AG04450 (cell line): ENCODE data around the gene MPZL2. TPM values are rescaled to one million over a fixed set of nuclear protein-coding genes. Genes with fewer than 3 reads are reported as not detected.

ENCODE experiments used
- CTCF ChIA-PET: fragments of 300-600, 350-600 bp; formaldehyde crosslinking; extraction: SDS; loops from one replicate; lab custom pipeline; 2022; ENCODE audit warnings: antibody characterized with exemption, inconsistent platforms; lab: Charles Lee
- POLR2A ChIA-PET: fragments of 350-600 bp; formaldehyde crosslinking; extraction: SDS; loops from one replicate; lab custom pipeline; 2021; ENCODE audit warnings: antibody characterized with exemption, inconsistent platforms; lab: Yijun Ruan, JAX
- DNase-seq: peaks from one replicate; pipeline ENCODE4 v3.0.0-alpha.2; 2011; ENCODE audit warnings: low read depth, low spot score
- H3K27ac ChIP-seq: one replicate; pipeline ENCODE4 v1.5.1; 2012; ENCODE audit warnings: low read depth, low read length, control low read depth
- H3K27me3 ChIP-seq: one replicate; pipeline ENCODE4 v1.6.0; 2012; ENCODE audit warnings: low read length; ENCODE audit not compliant: control insufficient read depth, insufficient read depth
- H3K4me3 ChIP-seq: 2 replicates; pipeline ENCODE4 v1.5.1; 2011; ENCODE audit warnings: mild to moderate bottlenecking, low read depth, low read length, control low read depth
- H3K9me3 ChIP-seq: 2 replicates; pipeline ENCODE4 v1.5.1; 2012; ENCODE audit warnings: low read length; ENCODE audit not compliant: control insufficient read depth, insufficient read depth
- CTCF ChIP-seq: IDR thresholded peaks from 2 replicates; pipeline ENCODE4 v1.5.1; 2011; ENCODE audit warnings: low read depth, low read length, control low read depth, inconsistent platforms
- polyA plus RNA-seq: library from polyadenylated mRNA; depleted of rRNA; stranded (reverse); fragments of >200 nt; gene quantifications from 2 replicates; pipeline ENCODE4 v1.2.3, GENCODE V29; 2011

MPZL2 gene
- polyA plus RNA-seq, 1 experiment = not detected

- Histone ChIP-seq H3K4me3 (no peak overlapping the region), H3K9me3 (no peaks in the 10 kb centered on the region), H3K27me3 (no peaks in the 10 kb centered on the region), H3K27ac (no peak overlapping the region)
- DNase-seq = no peak
- TF ChIP-seq CTCF = no peak
- ChIA-PET CTCF (no interaction called here), POLR2A (no interaction called here)
Measured at GRCh38 chr11:118276422-118276821, 12.3 kb upstream of the MPZL2 start.

GRCh38 chr11:118275176-118275575 lies 11.1 kb upstream of the MPZL2 start:
- H3K4me3 ChIP-seq = no peak overlapping the region
- H3K27me3 ChIP-seq = no peaks in the 10 kb centered on the region
- H3K9me3 ChIP-seq = no peaks in the 10 kb centered on the region
- no peak for TF ChIP-seq CTCF
- ChIA-PET POLR2A (no interaction called here), CTCF (no interaction called here)
- no peak overlapping the region for H3K27ac ChIP-seq
- no peak for DNase-seq

- no peak for TF ChIP-seq CTCF
- Histone ChIP-seq H3K27ac (no peak overlapping the region), H3K4me3 (no peak overlapping the region), H3K9me3 (no peaks in the 10 kb centered on the region), H3K27me3 (no peaks in the 10 kb centered on the region)
- POLR2A ChIA-PET = no interaction called here
- no peak for DNase-seq
- CTCF ChIA-PET = no interaction called here
Measured at GRCh38 chr11:118274186-118274585, 10.1 kb upstream of the MPZL2 start.

GRCh38 chr11:118272001-118272400 lies 7.9 kb upstream of the MPZL2 start:
- TF ChIP-seq CTCF = no peak
- peaks cover 6% of the 10 kb centered on the region for H3K27me3 ChIP-seq

GRCh38 chr11:118267486-118267885 lies 3.4 kb upstream of the MPZL2 start:
- Histone ChIP-seq H3K9me3 (no peaks in the 10 kb centered on the region), H3K4me3 (no peak overlapping the region), H3K27ac (no peak overlapping the region), H3K27me3 (peaks cover 36% of the 10 kb centered on the region)
- TF ChIP-seq CTCF = no peak
- POLR2A ChIA-PET = no interaction called here
- CTCF ChIA-PET = interaction anchor here (0.6 kb wide), 1 partner anchor 69 kb away, joined by 3 read pairs; no protein-coding TSS in a partner anchor
- DNase-seq = no peak

More at GRCh38 chr11:118272001-118272400, 7.9 kb upstream of the MPZL2 start:
- no peak for DNase-seq
- Histone ChIP-seq H3K9me3 (no peaks in the 10 kb centered on the region), H3K27ac (no peak overlapping the region), H3K4me3 (no peak overlapping the region)
- ChIA-PET CTCF (no interaction called here), POLR2A (no interaction called here)
